ENCODE results near the gene GAGE12D.
"Not testable (repeated sequence)": the region's sequence is repeated elsewhere in the genome, so short reads cannot be mapped to it uniquely, and the experiment has no call there.

- TF ChIP-seq ATF1 (CRISPR knock-in tag; IDR thresholded peaks at IDR 0.05); CTCF (IDR thresholded peaks at IDR 0.05); CBFB (CRISPR knock-in tag; IDR thresholded peaks at IDR 0.05; ENCODE audit: low read depth); ATF2 (CRISPR knock-in tag; IDR thresholded peaks at IDR 0.05; ENCODE audit: borderline replicate concordance, low read depth); ZNF423 (CRISPR knock-in tag; IDR thresholded peaks at IDR 0.05); CREM (CRISPR knock-in tag; IDR thresholded peaks at IDR 0.05); E2F4 (CRISPR knock-in tag; IDR thresholded peaks at IDR 0.05; ENCODE audit: borderline replicate concordance, low read depth); E2F5 (CRISPR knock-in tag; IDR thresholded peaks at IDR 0.05): not testable (repeated sequence)
These were observed 9.7 kb upstream of the GAGE12D start, which contains the start of gene GAGE12C for GRCh38 chrX:49531877-49532276.

Data from WTC11 (cell line).